Measurements from ENCODE around the gene SFI1.
"Not testable (repeated sequence)": the region's sequence is repeated elsewhere in the genome, so short reads cannot be mapped to it uniquely, and the experiment has no call there.

The SFI1 gene

GRCh38 chr22:31540966-31541365 is 44.6 kb downstream of the SFI1 start:
- no peak for DNase-seq
- no peak overlapping the region for H3K4me3 Mint-ChIP-seq
- H3K4me1 Mint-ChIP-seq, result peaks cover 21% of the 10 kb centered on the region
- H3K36me3 Mint-ChIP-seq, result peaks cover 26% of the 10 kb centered on the region
- no peaks in the 10 kb centered on the region for H3K27me3 Mint-ChIP-seq
- CTCF ChIA-PET, result no interaction called here
- H3K27ac Mint-ChIP-seq, result no peak overlapping the region
- H3K9me3 Mint-ChIP-seq, result no peaks in the 10 kb centered on the region

GRCh38 chr22:31544481-31545480 is 48.4 kb downstream of the SFI1 start:
- H3K4me3 Mint-ChIP-seq, result no peak overlapping the region
- H3K36me3 Mint-ChIP-seq, result peaks cover 27% of the 10 kb centered on the region
- DNase-seq, result no peak
- no peak overlapping the region for H3K27ac Mint-ChIP-seq
- H3K27me3 Mint-ChIP-seq, result no peaks in the 10 kb centered on the region
- CTCF ChIA-PET, result interaction anchor here (0.8 to 3.0 kb wide), 3 partner anchors 9 to 17 kb away, joined by 3 to 17 read pairs (median 3); no protein-coding TSS in a partner anchor
- no peaks in the 10 kb centered on the region for H3K4me1 Mint-ChIP-seq
- no peaks in the 10 kb centered on the region for H3K9me3 Mint-ChIP-seq

GRCh38 chr22:31550871-31551370 is 54.6 kb downstream of the SFI1 start:
- Mint-ChIP-seq H3K27me3 (no peaks in the 10 kb centered on the region), H3K9me3 (no peaks in the 10 kb centered on the region), H3K27ac (no peak overlapping the region), H3K36me3 (peaks cover 45% of the 10 kb centered on the region), H3K4me3 (no peak overlapping the region), H3K4me1 (no peaks in the 10 kb centered on the region)
- CTCF ChIA-PET, result no interaction called here
- no peak for DNase-seq

- no peaks in the 10 kb centered on the region for H3K4me1 Mint-ChIP-seq
- H3K36me3 Mint-ChIP-seq, result peaks cover 43% of the 10 kb centered on the region
- no peaks in the 10 kb centered on the region for H3K9me3 Mint-ChIP-seq
- no peak for DNase-seq
- H3K4me3 Mint-ChIP-seq, result no peak overlapping the region
- H3K27me3 Mint-ChIP-seq, result no peaks in the 10 kb centered on the region
- no peak overlapping the region for H3K27ac Mint-ChIP-seq
- CTCF ChIA-PET, result interaction anchor here (0.7 to 2.7 kb wide), 19 partner anchors 12 to 652 kb away, joined by 3 to 17 read pairs (median 4); partner anchors contain the start of gene PISD
These were observed 60.4 kb downstream of the SFI1 start for GRCh38 chr22:31556627-31557203.

GRCh38 chr22:31558546-31558945 is 62.2 kb downstream of the SFI1 start:
- DNase-seq, H3K4me1 Mint-ChIP-seq, H3K9me3 Mint-ChIP-seq, H3K27me3 Mint-ChIP-seq, H3K4me3 Mint-ChIP-seq, H3K27ac Mint-ChIP-seq: not testable (repeated sequence)
- H3K36me3 Mint-ChIP-seq, result peaks cover 40% of the 10 kb centered on the region
- CTCF ChIA-PET, result interaction anchor here (1.1 kb wide), 1 partner anchor 75 kb away, joined by 3 read pairs; no protein-coding TSS in a partner anchor

- Mint-ChIP-seq H3K27ac (peak overlapping the region; percentile 29), H3K4me1 (no peaks in the 10 kb centered on the region), H3K27me3 (no peaks in the 10 kb centered on the region), H3K4me3 (no peak overlapping the region), H3K36me3 (peaks cover 43% of the 10 kb centered on the region), H3K9me3 (no peaks in the 10 kb centered on the region)
- peak; percentile 70 for DNase-seq
- CTCF ChIA-PET, result interaction anchor here (0.9 to 1.5 kb wide), 12 partner anchors 8 to 110 kb away, joined by 3 to 6 read pairs (median 3); no protein-coding TSS in a partner anchor
These were observed 65.0 kb downstream of the SFI1 start for GRCh38 chr22:31561238-31561887.

GRCh38 chr22:31561970-31562369 is 65.6 kb downstream of the SFI1 start:
- CTCF ChIA-PET, result interaction anchor here (0.9 to 1.5 kb wide), 11 partner anchors 8 to 111 kb away, joined by 3 to 6 read pairs (median 3); no protein-coding TSS in a partner anchor
- Mint-ChIP-seq H3K4me3 (no peak overlapping the region), H3K36me3 (peaks cover 40% of the 10 kb centered on the region), H3K27me3 (no peaks in the 10 kb centered on the region), H3K4me1 (no peaks in the 10 kb centered on the region), H3K27ac (no peak overlapping the region), H3K9me3 (no peaks in the 10 kb centered on the region)
- DNase-seq, result no peak

- Mint-ChIP-seq H3K27ac (no peak overlapping the region), H3K4me1 (no peaks in the 10 kb centered on the region), H3K9me3 (no peaks in the 10 kb centered on the region), H3K36me3 (peaks cover 43% of the 10 kb centered on the region), H3K27me3 (no peaks in the 10 kb centered on the region), H3K4me3 (no peak overlapping the region)
- no peak for DNase-seq
- CTCF ChIA-PET, result no interaction called here
These were observed 70.1 kb downstream of the SFI1 start for GRCh38 chr22:31566484-31566883.

- H3K27ac Mint-ChIP-seq, result no peak overlapping the region
- peaks cover 42% of the 10 kb centered on the region for H3K36me3 Mint-ChIP-seq
- CTCF ChIA-PET, result no interaction called here
- no peaks in the 10 kb centered on the region for H3K9me3 Mint-ChIP-seq
- H3K27me3 Mint-ChIP-seq, result no peaks in the 10 kb centered on the region
- no peaks in the 10 kb centered on the region for H3K4me1 Mint-ChIP-seq
- H3K4me3 Mint-ChIP-seq, result no peak overlapping the region
- DNase-seq, result no peak
These were observed 70.9 kb downstream of the SFI1 start for GRCh38 chr22:31567196-31567595.

- Mint-ChIP-seq H3K36me3 (peaks cover 42% of the 10 kb centered on the region), H3K4me1 (no peaks in the 10 kb centered on the region), H3K27ac (no peak overlapping the region), H3K27me3 (no peaks in the 10 kb centered on the region), H3K4me3 (no peak overlapping the region), H3K9me3 (no peaks in the 10 kb centered on the region)
- DNase-seq, result no peak
- CTCF ChIA-PET, result no interaction called here
These were observed 71.4 kb downstream of the SFI1 start for GRCh38 chr22:31567702-31568101.

- Mint-ChIP-seq H3K4me3 (no peak overlapping the region), H3K27ac (no peak overlapping the region)
These were observed 72.8 kb downstream of the SFI1 start for GRCh38 chr22:31569126-31569525.

GRCh38 chr22:31572939-31573338 is 76.6 kb downstream of the SFI1 start:
- H3K27ac Mint-ChIP-seq, result no peak overlapping the region
- CTCF ChIA-PET, result no interaction called here
- H3K4me3 Mint-ChIP-seq, result no peak overlapping the region
- H3K4me1 Mint-ChIP-seq, result no peaks in the 10 kb centered on the region
- H3K9me3 Mint-ChIP-seq, result no peaks in the 10 kb centered on the region
- H3K27me3 Mint-ChIP-seq, result no peaks in the 10 kb centered on the region
- peaks cover 51% of the 10 kb centered on the region for H3K36me3 Mint-ChIP-seq
- no peak for DNase-seq

More at GRCh38 chr22:31569126-31569525, 72.8 kb downstream of the SFI1 start:
- Mint-ChIP-seq H3K27me3 (no peaks in the 10 kb centered on the region), H3K36me3 (peaks cover 43% of the 10 kb centered on the region), H3K9me3 (no peaks in the 10 kb centered on the region), H3K4me1 (no peaks in the 10 kb centered on the region)
- no peak for DNase-seq
- CTCF ChIA-PET, result interaction anchor here (1.0 to 1.2 kb wide), 4 partner anchors 8 to 65 kb away, joined by 3 to 4 read pairs (median 3); no protein-coding TSS in a partner anchor

- Mint-ChIP-seq H3K4me3 (no peak overlapping the region), H3K36me3 (peaks cover 50% of the 10 kb centered on the region), H3K4me1 (no peaks in the 10 kb centered on the region), H3K9me3 (no peaks in the 10 kb centered on the region), H3K27me3 (no peaks in the 10 kb centered on the region), H3K27ac (no peak overlapping the region)
- DNase-seq, result no peak
- CTCF ChIA-PET, result interaction anchor here (0.7 to 1.0 kb wide), 2 partner anchors 17 to 122 kb away, joined by 3 read pairs; no protein-coding TSS in a partner anchor
These were observed 77.8 kb downstream of the SFI1 start for GRCh38 chr22:31574055-31574670.

All from activated naive CD4-positive, alpha-beta T cell treated with anti-CD3 and anti-CD28 coated beads, Interleukin-2, amount 10 ng/mL, durations not matched to agents 7 days and 5 days (primary cell).